Measurements from ENCODE around the gene MAPKAPK3. TPM values are rescaled to one million over a fixed set of nuclear protein-coding genes. Genes with fewer than 3 reads are reported as not detected.
"Not testable (repeated sequence)": the region's sequence is repeated elsewhere in the genome, so short reads cannot be mapped to it uniquely, and the experiment has no call there.

MAPKAPK3 gene
- total RNA-seq, 1 experiment from 2014 or later: 40.1 TPM

DNA sequence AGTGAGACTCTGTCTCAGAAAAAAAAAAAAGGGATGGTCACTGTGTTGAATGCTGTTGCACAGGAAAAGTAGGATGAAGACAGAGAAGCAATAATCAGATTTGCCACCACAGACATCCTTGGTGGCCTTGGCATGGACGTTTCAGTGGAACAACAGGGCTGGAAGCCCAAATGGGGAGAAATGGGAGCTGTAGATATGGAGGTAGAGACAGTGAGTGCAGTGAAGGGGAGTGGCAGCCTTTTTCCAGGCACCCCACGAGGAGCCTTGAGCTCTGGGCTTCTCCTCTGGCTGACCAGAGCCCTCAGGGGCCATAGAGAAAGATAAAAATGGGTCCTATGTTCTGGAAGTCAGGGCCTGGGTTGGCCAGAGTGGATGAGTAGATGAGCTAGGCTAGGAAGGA, 45.5 kb downstream of the MAPKAPK3 start:
- Histone ChIP-seq H3K4me1 (no peaks in the 10 kb centered on the region), H3K36me3 (ENCODE audit: control insufficient read depth, insufficient read depth, low read length) (no peaks in the 10 kb centered on the region), H3K27me3 (replicated peaks; ENCODE audit: control insufficient read depth, insufficient read depth, low read length) (no peaks in the 10 kb centered on the region), H3K9me3 (no peaks in the 10 kb centered on the region), H3K4me3 (ENCODE audit: low read depth, low read length) (no peak overlapping the region)
- Mint-ChIP-seq H3K27me3 (ENCODE audit: insufficient read depth, unreplicated experiment) (peaks cover 17% of the 10 kb centered on the region), H3K4me3 (ENCODE audit: unreplicated experiment) (no peak overlapping the region), H3K27ac (ENCODE audit: unreplicated experiment) (no peak overlapping the region), H3K36me3 (ENCODE audit: insufficient read depth, unreplicated experiment) (no peaks in the 10 kb centered on the region), H3K9me3 (ENCODE audit: unreplicated experiment) (no peaks in the 10 kb centered on the region), H3K4me1 (ENCODE audit: low read depth, unreplicated experiment) (no peaks in the 10 kb centered on the region)
- intact Hi-C loops (cut with micrococcal nuclease; ENCODE audit: unreplicated experiment): no loop called here
- no peak for DNase-seq
- no TSS peak for BruUV-seq (replicated peaks)
- POLR2A ChIA-PET: no interaction called here
- CTCF ChIA-PET: no interaction called here
- TF ChIP-seq, protein P1, sequence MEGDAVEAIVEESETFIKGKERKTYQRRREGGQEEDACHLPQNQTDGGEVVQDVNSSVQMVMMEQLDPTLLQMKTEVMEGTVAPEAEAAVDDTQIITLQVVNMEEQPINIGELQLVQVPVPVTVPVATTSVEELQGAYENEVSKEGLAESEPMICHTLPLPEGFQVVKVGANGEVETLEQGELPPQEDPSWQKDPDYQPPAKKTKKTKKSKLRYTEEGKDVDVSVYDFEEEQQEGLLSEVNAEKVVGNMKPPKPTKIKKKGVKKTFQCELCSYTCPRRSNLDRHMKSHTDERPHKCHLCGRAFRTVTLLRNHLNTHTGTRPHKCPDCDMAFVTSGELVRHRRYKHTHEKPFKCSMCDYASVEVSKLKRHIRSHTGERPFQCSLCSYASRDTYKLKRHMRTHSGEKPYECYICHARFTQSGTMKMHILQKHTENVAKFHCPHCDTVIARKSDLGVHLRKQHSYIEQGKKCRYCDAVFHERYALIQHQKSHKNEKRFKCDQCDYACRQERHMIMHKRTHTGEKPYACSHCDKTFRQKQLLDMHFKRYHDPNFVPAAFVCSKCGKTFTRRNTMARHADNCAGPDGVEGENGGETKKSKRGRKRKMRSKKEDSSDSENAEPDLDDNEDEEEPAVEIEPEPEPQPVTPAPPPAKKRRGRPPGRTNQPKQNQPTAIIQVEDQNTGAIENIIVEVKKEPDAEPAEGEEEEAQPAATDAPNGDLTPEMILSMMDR (IDR thresholded peaks at IDR 0.05; ENCODE audit: insufficient read depth in 1 of 2, low read depth in 1 of 2, low read length in 1 of 2, severe bottlenecking in 1 of 2, unreplicated experiment in 1 of 2): no peak

DNA sequence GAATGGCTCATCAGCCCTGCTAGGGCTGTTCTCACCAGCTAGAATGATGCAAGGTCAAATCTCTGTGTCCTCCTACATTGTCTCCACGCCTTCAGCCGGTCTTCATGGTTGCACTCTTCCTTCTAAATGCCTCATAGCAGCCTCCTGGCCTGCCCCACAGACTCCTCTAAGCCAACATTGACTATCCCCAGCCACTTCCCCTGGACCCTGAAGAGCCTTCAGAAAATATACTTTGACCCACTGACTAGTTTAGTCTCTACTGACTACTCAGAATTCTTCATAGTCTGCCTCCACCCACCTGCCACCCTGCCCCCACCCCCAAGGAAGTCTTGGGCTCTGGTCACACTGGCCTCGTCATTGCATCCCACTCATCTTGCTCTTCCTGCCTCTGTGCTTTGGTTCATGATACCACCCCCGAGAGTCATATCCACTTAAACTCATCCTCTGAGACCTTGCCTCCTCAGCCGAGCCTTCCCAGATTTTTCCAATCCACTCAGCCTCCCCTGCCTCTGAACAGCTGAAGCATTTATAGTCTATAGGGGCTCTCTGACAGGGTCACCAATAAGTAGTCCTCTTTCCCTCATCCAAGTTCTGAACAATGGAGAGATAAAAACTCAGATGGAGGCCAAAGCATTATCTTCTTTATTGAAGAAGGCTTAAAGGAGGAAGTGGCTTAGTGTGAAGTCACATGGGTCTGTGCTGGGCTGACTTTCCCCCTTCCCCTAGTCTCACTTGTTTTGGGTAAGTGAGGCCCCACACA, 48.3 kb downstream of the MAPKAPK3 start:
- H3K4me1 Mint-ChIP-seq (ENCODE audit: low read depth, unreplicated experiment): no peaks in the 10 kb centered on the region
- BruUV-seq (replicated peaks): no TSS peak
- ChIA-PET CTCF (no interaction called here), POLR2A (no interaction called here)
- H3K4me3 Mint-ChIP-seq (ENCODE audit: unreplicated experiment): no peak overlapping the region
- Histone ChIP-seq H3K27me3 (replicated peaks; ENCODE audit: control insufficient read depth, insufficient read depth, low read length) (peaks cover 1% of the 10 kb centered on the region; the same call in 1 of the 2 replicates), H3K4me3 (ENCODE audit: low read depth, low read length) (no peak overlapping the region), H3K4me1 (no peaks in the 10 kb centered on the region), H3K36me3 (ENCODE audit: control insufficient read depth, insufficient read depth, low read length) (no peaks in the 10 kb centered on the region), H3K9me3 (no peaks in the 10 kb centered on the region)
- H3K36me3 Mint-ChIP-seq (ENCODE audit: insufficient read depth, unreplicated experiment): no peaks in the 10 kb centered on the region
- H3K9me3 Mint-ChIP-seq (ENCODE audit: unreplicated experiment): no peaks in the 10 kb centered on the region
- H3K27me3 Mint-ChIP-seq (ENCODE audit: insufficient read depth, unreplicated experiment): peaks cover 21% of the 10 kb centered on the region
- no peak overlapping the region for H3K27ac Mint-ChIP-seq (ENCODE audit: unreplicated experiment)
- no peak for DNase-seq
- TF ChIP-seq, protein P1 (IDR thresholded peaks at IDR 0.05; ENCODE audit: insufficient read depth in 1 of 2, low read depth in 1 of 2, low read length in 1 of 2, severe bottlenecking in 1 of 2, unreplicated experiment in 1 of 2): no peak
- intact Hi-C loops (cut with micrococcal nuclease; ENCODE audit: unreplicated experiment): no loop called here

DNA sequence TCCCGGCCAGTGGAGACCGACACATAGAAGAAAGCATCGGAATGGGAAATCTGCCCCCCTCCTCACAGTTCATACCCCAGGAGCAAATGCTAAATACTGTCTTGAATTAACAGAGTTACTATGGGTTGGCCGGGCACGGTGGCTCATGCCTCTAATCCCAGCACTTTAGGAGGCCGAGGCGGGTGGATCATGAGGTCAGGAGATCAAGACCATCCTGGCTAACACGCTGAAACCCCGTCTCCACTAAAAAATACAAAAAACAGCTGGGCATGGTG, 48.8 kb downstream of the MAPKAPK3 start:
- DNase-seq; POLR2A ChIA-PET; H3K36me3 Mint-ChIP-seq (ENCODE audit: insufficient read depth, unreplicated experiment); H3K36me3 ChIP-seq (ENCODE audit: control insufficient read depth, insufficient read depth, low read length); H3K4me3 Mint-ChIP-seq (ENCODE audit: unreplicated experiment); CTCF ChIA-PET; H3K9me3 ChIP-seq; intact Hi-C loops (cut with micrococcal nuclease; ENCODE audit: unreplicated experiment); H3K27ac Mint-ChIP-seq (ENCODE audit: unreplicated experiment); H3K4me1 ChIP-seq; H3K4me3 ChIP-seq (ENCODE audit: low read depth, low read length); BruUV-seq (replicated peaks); H3K9me3 Mint-ChIP-seq (ENCODE audit: unreplicated experiment); H3K4me1 Mint-ChIP-seq (ENCODE audit: low read depth, unreplicated experiment); H3K27me3 ChIP-seq (replicated peaks; ENCODE audit: control insufficient read depth, insufficient read depth, low read length): not testable (repeated sequence)
- peaks cover 24% of the 10 kb centered on the region for H3K27me3 Mint-ChIP-seq (ENCODE audit: insufficient read depth, unreplicated experiment)

All from Caco-2 (cell line).